ENCODE results near the gene IGFBP5. TPM values are rescaled to one million over a fixed set of nuclear protein-coding genes. Genes with fewer than 3 reads are reported as not detected.

Gene IGFBP5
- polyA plus RNA-seq, 3 donors: not detected

- H3K27ac Mint-ChIP-seq: no peak overlapping the region
- H3K4me3 Mint-ChIP-seq: no peak overlapping the region
- intact Hi-C loops (cut with micrococcal nuclease): no loop called here
These were observed 47.1 kb upstream of the IGFBP5 start for GRCh38 chr2:216742411-216742810.

GRCh38 chr2:216741223-216741593, 45.9 kb upstream of the IGFBP5 start:
- Histone ChIP-seq H3K9ac (ENCODE audit: insufficient read depth, low read length, poor library complexity, severe bottlenecking) (no peak overlapping the region), H3K36me3 (replicated peaks in 1 of 2; ENCODE audit: control insufficient read depth in 1 of 2, insufficient read depth in 2 of 2, low read length in 2 of 2) (no peaks in the 10 kb centered on the region), H4K20me1 (ENCODE audit: insufficient read depth, low read length) (no peaks in the 10 kb centered on the region), H2AFZ (ENCODE audit: insufficient read depth, low read depth, low read length, poor library complexity, severe bottlenecking) (no peak overlapping the region), H3K79me2 (ENCODE audit: insufficient read depth, low read length) (no peaks in the 10 kb centered on the region), H3K4me2 (replicated peaks; ENCODE audit: extremely low read depth, low read length, poor library complexity, severe bottlenecking) (no peak overlapping the region), H3K9me3 (replicated peaks in 1 of 2; ENCODE audit: control insufficient read depth in 1 of 2, insufficient read depth in 1 of 2, low read length in 2 of 2) (peaks cover 0 to 4% of the 10 kb centered on the region in 2 donors), H3K27me3 (ENCODE audit: control insufficient read depth in 2 of 2, insufficient read depth in 2 of 2, low read length in 2 of 2) (peaks cover 0 to 2% of the 10 kb centered on the region in 2 donors), H3K27ac (ENCODE audit: low read depth in 1 of 2, low read length in 2 of 2) (no peak overlapping the region), H3K4me1 (ENCODE audit: control insufficient read depth in 1 of 2, insufficient read depth in 2 of 2, low read length in 2 of 2) (no peaks in the 10 kb centered on the region), H3K4me3 (replicated peaks in 1 of 3; ENCODE audit: low read depth in 2 of 3, low read length in 3 of 3) (no peak overlapping the region)
- no peaks in the 10 kb centered on the region for H3K4me1 Mint-ChIP-seq
- peaks cover 0 to 10% (median 2%) of the 10 kb centered on the region in 7 donors for H3K9me3 Mint-ChIP-seq
- peaks cover 3 to 9% (median 3%) of the 10 kb centered on the region in 3 donors for H3K27me3 Mint-ChIP-seq (ENCODE audit: low read depth in 3 of 3)
- DNase-seq: no peak
- H3K4me3 Mint-ChIP-seq: no peak overlapping the region
- TF ChIP-seq CTCF (IDR thresholded peaks at IDR 0.05): no peak
- H3K36me3 Mint-ChIP-seq: no peaks in the 10 kb centered on the region
- no peak overlapping the region for H3K27ac Mint-ChIP-seq
- WGBS (ENCODE audit: insufficient coverage): no CpG with 5 or more reads among the region's 2 CpGs
- intact Hi-C loops (cut with micrococcal nuclease): no loop called here

More at GRCh38 chr2:216742411-216742810, 47.1 kb upstream of the IGFBP5 start:
- H3K4me1 ChIP-seq (ENCODE audit: control insufficient read depth in 1 of 2, insufficient read depth in 2 of 2, low read length in 2 of 2): no peaks in the 10 kb centered on the region
- H3K4me3 ChIP-seq (replicated peaks in 1 of 3; ENCODE audit: low read depth in 2 of 3, low read length in 3 of 3): no peak overlapping the region
- Mint-ChIP-seq H3K36me3 (no peaks in the 10 kb centered on the region), H3K27me3 (ENCODE audit: low read depth in 3 of 3) (peaks cover 0 to 4% (median 4%) of the 10 kb centered on the region in 3 donors), H3K9me3 (peaks cover 0 to 12% (median 6%) of the 10 kb centered on the region in 7 donors), H3K4me1 (no peaks in the 10 kb centered on the region)
- no peak for TF ChIP-seq CTCF (IDR thresholded peaks at IDR 0.05)
- no peaks in the 10 kb centered on the region for H4K20me1 ChIP-seq (ENCODE audit: insufficient read depth, low read length)
- no peaks in the 10 kb centered on the region for H3K79me2 ChIP-seq (ENCODE audit: insufficient read depth, low read length)
- no peaks in the 10 kb centered on the region for H3K36me3 ChIP-seq (replicated peaks in 1 of 2; ENCODE audit: control insufficient read depth in 1 of 2, insufficient read depth in 2 of 2, low read length in 2 of 2)
- WGBS (ENCODE audit: insufficient coverage): 64% methylated on average over 3 of the region's 3 CpGs
- no peak overlapping the region for H3K27ac ChIP-seq (ENCODE audit: low read depth in 1 of 2, low read length in 2 of 2)
- no peak overlapping the region for H3K4me2 ChIP-seq (replicated peaks; ENCODE audit: extremely low read depth, low read length, poor library complexity, severe bottlenecking)
- peaks cover 0 to 2% of the 10 kb centered on the region in 2 donors for H3K27me3 ChIP-seq (ENCODE audit: control insufficient read depth in 2 of 2, insufficient read depth in 2 of 2, low read length in 2 of 2)
- H3K9ac ChIP-seq (ENCODE audit: insufficient read depth, low read length, poor library complexity, severe bottlenecking): no peak overlapping the region
- H3K9me3 ChIP-seq (replicated peaks in 1 of 2; ENCODE audit: control insufficient read depth in 1 of 2, insufficient read depth in 1 of 2, low read length in 2 of 2): peaks cover 0 to 4% of the 10 kb centered on the region in 2 donors
- no peak overlapping the region for H2AFZ ChIP-seq (ENCODE audit: insufficient read depth, low read depth, low read length, poor library complexity, severe bottlenecking)
- DNase-seq: no peak

All from CD14-positive monocyte (primary cell).